ENCODE results near the gene CFAP53.

CFAP53 gene

GRCh38 chr18:50187659-50188058, 78.6 kb downstream of the CFAP53 start:
- Histone ChIP-seq H3K9ac (ENCODE audit: low read length) (no peak overlapping the region), H2BK120ac (ENCODE audit: low read depth, low read length) (no peak overlapping the region), H3K18ac (ENCODE audit: low read depth in 1 of 2, low read length in 2 of 2) (no peak overlapping the region), H3K14ac (ENCODE audit: low read length in 2 of 2) (no peak overlapping the region), H3K4me3 (ENCODE audit: insufficient read depth in 1 of 2, low read depth in 1 of 2, low read length in 2 of 2) (no peak overlapping the region), H2BK12ac (ENCODE audit: low read length in 2 of 2) (no peak overlapping the region), H3K27me3 (ENCODE audit: control insufficient read depth in 1 of 2, insufficient read depth in 1 of 2, low read length in 2 of 2) (peaks cover 42 to 53% of the 10 kb centered on the region in 2 experiments), H3K4me1 (ENCODE audit: control insufficient read depth, insufficient read depth, low read depth, low read length) (no peaks in the 10 kb centered on the region), H2BK5ac (ENCODE audit: low read depth, low read length, poor library complexity, severe bottlenecking) (no peak overlapping the region), H3K9me3 (ENCODE audit: control insufficient read depth, low read length) (no peaks in the 10 kb centered on the region), H4K8ac (ENCODE audit: low read length) (no peak overlapping the region), H3K79me1 (replicated peaks; ENCODE audit: low read length, poor library complexity, severe bottlenecking) (no peaks in the 10 kb centered on the region), H3K27ac (ENCODE audit: low read length, poor library complexity, severe bottlenecking) (no peak overlapping the region), H4K91ac (ENCODE audit: low read length) (no peak overlapping the region), H3K4me2 (ENCODE audit: low read length, poor library complexity, severe bottlenecking) (no peak overlapping the region), H3K36me3 (ENCODE audit: control insufficient read depth in 1 of 2, insufficient read depth in 2 of 2, low read depth in 1 of 2, low read length in 2 of 2) (no peaks in the 10 kb centered on the region), H2BK15ac (ENCODE audit: low read depth, poor library complexity, severe bottlenecking) (no peak overlapping the region), H3K4ac (ENCODE audit: low read depth in 1 of 2, low read length in 2 of 2) (no peak overlapping the region), H2AK5ac (ENCODE audit: low read length, severe bottlenecking) (no peak overlapping the region), H2AFZ (ENCODE audit: low read depth, low read length) (no peak overlapping the region), H3K23ac (ENCODE audit: low read length in 2 of 2) (no peak overlapping the region)
- 64% methylated on average over 2 of the region's 3 CpGs for WGBS
- no peak for DNase-seq

GRCh38 chr18:50186385-50186784, 79.9 kb downstream of the CFAP53 start:
- H3K9ac ChIP-seq (ENCODE audit: low read length): no peak overlapping the region
- H3K27me3 ChIP-seq (ENCODE audit: control insufficient read depth in 1 of 2, insufficient read depth in 1 of 2, low read length in 2 of 2): peaks cover 41 to 52% of the 10 kb centered on the region in 2 experiments
- no peak overlapping the region for H3K23ac ChIP-seq (ENCODE audit: low read length in 2 of 2)
- H2AK5ac ChIP-seq (ENCODE audit: low read length, severe bottlenecking): no peak overlapping the region
- no peak for DNase-seq
- H2BK120ac ChIP-seq (ENCODE audit: low read depth, low read length): no peak overlapping the region
- no peaks in the 10 kb centered on the region for H3K79me1 ChIP-seq (replicated peaks; ENCODE audit: low read length, poor library complexity, severe bottlenecking)
- H4K91ac ChIP-seq (ENCODE audit: low read length): no peak overlapping the region
- H3K14ac ChIP-seq (ENCODE audit: low read length in 2 of 2): no peak overlapping the region
- no peak overlapping the region for H3K4ac ChIP-seq (ENCODE audit: low read depth in 1 of 2, low read length in 2 of 2)
- no peaks in the 10 kb centered on the region for H3K4me1 ChIP-seq (ENCODE audit: control insufficient read depth, insufficient read depth, low read depth, low read length)
- 70% methylated on average over 1 of the region's 1 CpG for WGBS
- H3K18ac ChIP-seq (ENCODE audit: low read depth in 1 of 2, low read length in 2 of 2): no peak overlapping the region
- no peak overlapping the region for H2BK5ac ChIP-seq (ENCODE audit: low read depth, low read length, poor library complexity, severe bottlenecking)
- H2AFZ ChIP-seq (ENCODE audit: low read depth, low read length): no peak overlapping the region
- no peak overlapping the region for H3K27ac ChIP-seq (ENCODE audit: low read length, poor library complexity, severe bottlenecking)
- no peak overlapping the region for H2BK15ac ChIP-seq (ENCODE audit: low read depth, poor library complexity, severe bottlenecking)
- H3K9me3 ChIP-seq (ENCODE audit: control insufficient read depth, low read length): no peaks in the 10 kb centered on the region
- H4K8ac ChIP-seq (ENCODE audit: low read length): no peak overlapping the region
- no peak overlapping the region for H2BK12ac ChIP-seq (ENCODE audit: low read length in 2 of 2)
- H3K4me2 ChIP-seq (ENCODE audit: low read length, poor library complexity, severe bottlenecking): no peak overlapping the region
- H3K36me3 ChIP-seq (ENCODE audit: control insufficient read depth in 1 of 2, insufficient read depth in 2 of 2, low read depth in 1 of 2, low read length in 2 of 2): no peaks in the 10 kb centered on the region
- no peak overlapping the region for H3K4me3 ChIP-seq (ENCODE audit: insufficient read depth in 1 of 2, low read depth in 1 of 2, low read length in 2 of 2)

- 61% methylated on average over 5 of the region's 5 CpGs for WGBS
- H2AFZ ChIP-seq (ENCODE audit: low read depth, low read length): no peak overlapping the region
- no peak overlapping the region for H4K8ac ChIP-seq (ENCODE audit: low read length)
Observed at GRCh38 chr18:50183556-50183955, 82.7 kb downstream of the CFAP53 start.

GRCh38 chr18:50182511-50182910, 83.8 kb downstream of the CFAP53 start:
- no peaks in the 10 kb centered on the region for H3K79me1 ChIP-seq (replicated peaks; ENCODE audit: low read length, poor library complexity, severe bottlenecking)
- no peaks in the 10 kb centered on the region for H3K36me3 ChIP-seq (ENCODE audit: control insufficient read depth in 1 of 2, insufficient read depth in 2 of 2, low read depth in 1 of 2, low read length in 2 of 2)
- H3K18ac ChIP-seq (ENCODE audit: low read depth in 1 of 2, low read length in 2 of 2): no peak overlapping the region
- H3K27ac ChIP-seq (ENCODE audit: low read length, poor library complexity, severe bottlenecking): no peak overlapping the region
- H3K14ac ChIP-seq (ENCODE audit: low read length in 2 of 2): no peak overlapping the region
- H3K23ac ChIP-seq (ENCODE audit: low read length in 2 of 2): no peak overlapping the region
- H4K8ac ChIP-seq (ENCODE audit: low read length): no peak overlapping the region
- H2BK15ac ChIP-seq (ENCODE audit: low read depth, poor library complexity, severe bottlenecking): no peak overlapping the region
- H2BK5ac ChIP-seq (ENCODE audit: low read depth, low read length, poor library complexity, severe bottlenecking): no peak overlapping the region
- no peak overlapping the region for H2BK12ac ChIP-seq (ENCODE audit: low read length in 2 of 2)
- DNase-seq: no peak
- no peak overlapping the region for H3K4ac ChIP-seq (ENCODE audit: low read depth in 1 of 2, low read length in 2 of 2)
- no peak overlapping the region for H3K4me3 ChIP-seq (ENCODE audit: insufficient read depth in 1 of 2, low read depth in 1 of 2, low read length in 2 of 2)
- no peak overlapping the region for H2AK5ac ChIP-seq (ENCODE audit: low read length, severe bottlenecking)
- H3K4me1 ChIP-seq (ENCODE audit: control insufficient read depth, insufficient read depth, low read depth, low read length): no peaks in the 10 kb centered on the region
- no peak overlapping the region for H3K4me2 ChIP-seq (ENCODE audit: low read length, poor library complexity, severe bottlenecking)
- no peak overlapping the region for H2BK120ac ChIP-seq (ENCODE audit: low read depth, low read length)
- no peak overlapping the region for H4K91ac ChIP-seq (ENCODE audit: low read length)
- peaks cover 44 to 48% of the 10 kb centered on the region in 2 experiments for H3K27me3 ChIP-seq (ENCODE audit: control insufficient read depth in 1 of 2, insufficient read depth in 1 of 2, low read length in 2 of 2)
- H3K9me3 ChIP-seq (ENCODE audit: control insufficient read depth, low read length): no peaks in the 10 kb centered on the region
- WGBS: 42% methylated on average over 1 of the region's 1 CpG
- no peak overlapping the region for H2AFZ ChIP-seq (ENCODE audit: low read depth, low read length)
- no peak overlapping the region for H3K9ac ChIP-seq (ENCODE audit: low read length)

More at GRCh38 chr18:50183556-50183955, 82.7 kb downstream of the CFAP53 start:
- Histone ChIP-seq H2BK12ac (ENCODE audit: low read length in 2 of 2) (no peak overlapping the region), H3K27me3 (ENCODE audit: control insufficient read depth in 1 of 2, insufficient read depth in 1 of 2, low read length in 2 of 2) (peaks cover 37 to 53% of the 10 kb centered on the region in 2 experiments), H3K9me3 (ENCODE audit: control insufficient read depth, low read length) (no peaks in the 10 kb centered on the region), H3K4ac (ENCODE audit: low read depth in 1 of 2, low read length in 2 of 2) (no peak overlapping the region), H3K36me3 (ENCODE audit: control insufficient read depth in 1 of 2, insufficient read depth in 2 of 2, low read depth in 1 of 2, low read length in 2 of 2) (no peaks in the 10 kb centered on the region), H3K27ac (ENCODE audit: low read length, poor library complexity, severe bottlenecking) (no peak overlapping the region), H3K9ac (ENCODE audit: low read length) (no peak overlapping the region), H3K14ac (ENCODE audit: low read length in 2 of 2) (no peak overlapping the region), H4K91ac (ENCODE audit: low read length) (no peak overlapping the region), H3K4me1 (ENCODE audit: control insufficient read depth, insufficient read depth, low read depth, low read length) (no peaks in the 10 kb centered on the region), H3K79me1 (replicated peaks; ENCODE audit: low read length, poor library complexity, severe bottlenecking) (no peaks in the 10 kb centered on the region), H2BK15ac (ENCODE audit: low read depth, poor library complexity, severe bottlenecking) (no peak overlapping the region), H3K4me2 (ENCODE audit: low read length, poor library complexity, severe bottlenecking) (no peak overlapping the region), H3K23ac (ENCODE audit: low read length in 2 of 2) (no peak overlapping the region), H2BK120ac (ENCODE audit: low read depth, low read length) (no peak overlapping the region), H3K18ac (ENCODE audit: low read depth in 1 of 2, low read length in 2 of 2) (no peak overlapping the region), H2AK5ac (ENCODE audit: low read length, severe bottlenecking) (no peak overlapping the region), H3K4me3 (ENCODE audit: insufficient read depth in 1 of 2, low read depth in 1 of 2, low read length in 2 of 2) (no peak overlapping the region), H2BK5ac (ENCODE audit: low read depth, low read length, poor library complexity, severe bottlenecking) (no peak overlapping the region)
- no peak for DNase-seq

All from mesenchymal stem cell (in vitro differentiated cells and primary cell).